ENCODE results near the gene TOGARAM2. TPM values are rescaled to one million over a fixed set of nuclear protein-coding genes. Genes with fewer than 3 reads are reported as not detected.

The TOGARAM2 gene
- total and polyA plus RNA-seq, 2 of the 13 experiments (the other 11 are each of a cell fraction or from before 2014, with no cell fraction given): under 0.01 to 0.05 TPM

DNA sequence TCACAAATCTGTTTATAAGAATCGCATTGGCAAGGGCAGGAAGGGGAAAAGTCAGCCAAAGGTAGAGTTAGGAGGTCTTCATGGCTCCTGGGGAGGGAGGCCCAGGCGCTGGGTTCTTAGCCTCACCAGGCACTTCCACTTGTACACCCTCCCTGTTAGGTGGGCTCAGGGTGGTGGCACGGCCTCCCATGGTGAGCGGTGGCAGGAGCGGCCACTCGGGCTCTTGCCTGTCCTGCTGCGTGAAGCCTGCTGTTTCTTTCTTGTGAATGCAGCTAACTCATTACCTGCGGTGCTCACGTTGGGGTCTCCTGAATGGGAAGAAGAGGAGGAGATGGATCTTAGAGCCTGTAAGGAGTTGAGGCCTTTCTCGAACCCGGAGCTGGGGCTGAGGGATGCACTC lies 40.8 kb downstream of the TOGARAM2 start (continued):
- no peak for TF ChIP-seq ZNF329 (CRISPR knock-in tag; IDR thresholded peaks at IDR 0.05; ENCODE audit: low read depth)
- TF ChIP-seq SP140L (CRISPR knock-in tag; IDR thresholded peaks at IDR 0.05; ENCODE audit: borderline replicate concordance): no peak

DNA sequence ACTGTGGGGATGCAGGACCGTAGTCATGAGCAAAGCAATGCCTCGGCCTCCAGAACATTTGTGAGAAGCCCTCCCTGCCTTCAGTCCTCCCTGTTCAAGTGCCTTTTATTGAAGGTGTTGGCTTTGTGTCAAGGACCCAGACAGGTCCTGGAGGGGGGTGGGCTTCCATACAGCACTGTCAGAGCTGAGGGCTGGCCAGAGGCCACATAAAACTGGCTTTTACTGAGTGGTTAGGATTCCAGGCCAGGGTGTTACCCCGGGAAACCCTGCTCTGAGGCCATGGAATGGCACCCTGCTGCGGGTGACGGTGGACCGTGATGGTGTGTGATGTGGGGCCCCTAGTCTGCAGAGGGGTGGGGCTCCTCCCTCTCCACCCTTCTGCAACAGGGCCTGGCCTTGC lies 41.6 kb downstream of the TOGARAM2 start:
- H2AFZ ChIP-seq (ENCODE audit: low read length): no peak overlapping the region
- no peaks in the 10 kb centered on the region; the same call in 1 of the 2 replicates for H4K20me1 ChIP-seq (ENCODE audit: insufficient read depth, low read length)
- H3K36me3 ChIP-seq (replicated peaks in 1 of 2; ENCODE audit: control insufficient read depth in 1 of 2, insufficient read depth in 2 of 2, low read length in 2 of 2): no peaks in the 10 kb centered on the region
- H3K4me3 ChIP-seq (replicated peaks in 1 of 3; ENCODE audit: insufficient read depth in 1 of 3, low read depth in 2 of 3, low read length in 3 of 3): no peak overlapping the region
- 19% methylated on average over 6 of the region's 6 CpGs for WGBS (ENCODE audit: low lambda C conversion rate)
- no peak for DNase-seq (ENCODE audit: low spot score)
- FAIRE-seq: no peak
- no peak overlapping the region for H3K9ac ChIP-seq (ENCODE audit: insufficient read depth, low read depth, low read length)
- no peak for ATAC-seq
- H3K9me3 ChIP-seq (ENCODE audit: low read length): no peaks in the 10 kb centered on the region
- no peaks in the 10 kb centered on the region for H3K79me2 ChIP-seq (ENCODE audit: insufficient read depth, low read length)
- peaks cover 4 to 73% of the 10 kb centered on the region in 2 experiments; a peak in 3 of 5 replicates for H3K27me3 ChIP-seq (ENCODE audit: control insufficient read depth in 1 of 2, insufficient read depth in 2 of 2, low read length in 2 of 2)
- ChIA-PET POLR2A (no interaction called here), CTCF (ENCODE audit: low intra/inter-chr PET ratio, low total read pairs) (no interaction called here)
- H3K27ac ChIP-seq (ENCODE audit: extremely low read length, insufficient read depth, low read length): no peak overlapping the region
- in situ Hi-C loops (cut with HindIII; ENCODE audit: extremely low pct_ligation_motif_present, low pct_unique_long_range_greater_than_20kb): no loop called here
- no TSS peak for BruUV-seq (replicated peaks)
- no peak for TF ChIP-seq NFYB (CRISPR knock-in tag; IDR thresholded peaks at IDR 0.05)
- intact Hi-C loops (cut with micrococcal nuclease; ENCODE audit: unreplicated experiment): no loop called here
- H3K4me2 ChIP-seq (ENCODE audit: low read depth, low read length): no peak overlapping the region
- H3K4me1 ChIP-seq (ENCODE audit: insufficient read depth, low read length): no peaks in the 10 kb centered on the region

DNA sequence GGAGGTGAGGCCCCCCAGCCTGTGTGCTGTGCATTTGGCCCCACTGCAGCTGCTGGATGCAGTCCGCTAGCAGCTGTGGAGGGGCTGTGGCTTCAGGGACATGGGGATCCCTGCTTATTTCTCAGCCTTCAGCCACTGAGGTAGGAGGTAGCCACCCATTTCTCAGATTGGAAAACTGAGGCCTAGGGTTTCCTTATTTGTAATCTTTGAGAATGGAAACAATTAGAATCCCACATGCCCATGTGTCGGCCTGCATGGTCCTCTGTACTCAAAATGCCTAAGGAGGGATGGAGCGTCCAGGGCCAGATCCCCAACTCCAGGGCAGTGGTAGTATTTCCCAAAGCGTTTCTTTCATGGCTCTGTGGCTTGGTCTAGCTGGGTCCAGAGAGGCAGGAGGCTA lies 42.1 kb downstream of the TOGARAM2 start:
- CTCF ChIA-PET (ENCODE audit: low intra/inter-chr PET ratio, low total read pairs): no interaction called here
- in situ Hi-C loops (cut with HindIII; ENCODE audit: extremely low pct_ligation_motif_present, low pct_unique_long_range_greater_than_20kb): no loop called here
- H3K9me3 ChIP-seq (ENCODE audit: low read length): no peaks in the 10 kb centered on the region
- BruUV-seq (replicated peaks): no TSS peak
- POLR2A ChIA-PET: no interaction called here
- no peak overlapping the region for H3K9ac ChIP-seq (ENCODE audit: insufficient read depth, low read depth, low read length)
- no peak for ATAC-seq
- no peak for FAIRE-seq
- H4K20me1 ChIP-seq (ENCODE audit: insufficient read depth, low read length): no peaks in the 10 kb centered on the region; the same call in 1 of the 2 replicates
- 17% methylated on average over 4 of the region's 4 CpGs for WGBS (ENCODE audit: low lambda C conversion rate)
- no peak overlapping the region for H2AFZ ChIP-seq (ENCODE audit: low read length)
- DNase-seq (ENCODE audit: low spot score): no peak
- peaks cover 4 to 68% of the 10 kb centered on the region in 2 experiments; a peak in 3 of 5 replicates for H3K27me3 ChIP-seq (ENCODE audit: control insufficient read depth in 1 of 2, insufficient read depth in 2 of 2, low read length in 2 of 2)
- no peak overlapping the region for H3K27ac ChIP-seq (ENCODE audit: extremely low read length, insufficient read depth, low read length)
- no peak overlapping the region for H3K4me3 ChIP-seq (replicated peaks in 1 of 3; ENCODE audit: insufficient read depth in 1 of 3, low read depth in 2 of 3, low read length in 3 of 3)
- H3K4me2 ChIP-seq (ENCODE audit: low read depth, low read length): no peak overlapping the region
- H3K79me2 ChIP-seq (ENCODE audit: insufficient read depth, low read length): no peaks in the 10 kb centered on the region
- no peaks in the 10 kb centered on the region for H3K4me1 ChIP-seq (ENCODE audit: insufficient read depth, low read length)
- intact Hi-C loops (cut with micrococcal nuclease; ENCODE audit: unreplicated experiment): no loop called here
- no peaks in the 10 kb centered on the region for H3K36me3 ChIP-seq (replicated peaks in 1 of 2; ENCODE audit: control insufficient read depth in 1 of 2, insufficient read depth in 2 of 2, low read length in 2 of 2)
- TF ChIP-seq, protein P1, sequence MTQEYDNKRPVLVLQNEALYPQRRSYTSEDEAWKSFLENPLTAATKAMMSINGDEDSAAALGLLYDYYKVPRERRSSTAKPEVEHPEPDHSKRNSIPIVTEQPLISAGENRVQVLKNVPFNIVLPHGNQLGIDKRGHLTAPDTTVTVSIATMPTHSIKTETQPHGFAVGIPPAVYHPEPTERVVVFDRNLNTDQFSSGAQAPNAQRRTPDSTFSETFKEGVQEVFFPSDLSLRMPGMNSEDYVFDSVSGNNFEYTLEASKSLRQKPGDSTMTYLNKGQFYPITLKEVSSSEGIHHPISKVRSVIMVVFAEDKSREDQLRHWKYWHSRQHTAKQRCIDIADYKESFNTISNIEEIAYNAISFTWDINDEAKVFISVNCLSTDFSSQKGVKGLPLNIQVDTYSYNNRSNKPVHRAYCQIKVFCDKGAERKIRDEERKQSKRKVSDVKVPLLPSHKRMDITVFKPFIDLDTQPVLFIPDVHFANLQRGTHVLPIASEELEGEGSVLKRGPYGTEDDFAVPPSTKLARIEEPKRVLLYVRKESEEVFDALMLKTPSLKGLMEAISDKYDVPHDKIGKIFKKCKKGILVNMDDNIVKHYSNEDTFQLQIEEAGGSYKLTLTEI (CRISPR knock-in tag; conservative IDR thresholded peaks at IDR 0.05): no peak
- TF ChIP-seq ZNF629 (CRISPR knock-in tag; conservative IDR thresholded peaks at IDR 0.05) (peak; percentile 89), ZNF225 (CRISPR knock-in tag; IDR thresholded peaks at IDR 0.05) (no peak)
- TF ChIP-seq, protein P2, sequence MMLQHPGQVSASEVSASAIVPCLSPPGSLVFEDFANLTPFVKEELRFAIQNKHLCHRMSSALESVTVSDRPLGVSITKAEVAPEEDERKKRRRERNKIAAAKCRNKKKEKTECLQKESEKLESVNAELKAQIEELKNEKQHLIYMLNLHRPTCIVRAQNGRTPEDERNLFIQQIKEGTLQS (CRISPR knock-in tag; IDR thresholded peaks at IDR 0.05): no peak

All from HepG2 (cell line).